Endothelial cell of umbilical vein (primary cell): ENCODE data around the gene VSIG1. TPM values are rescaled to one million over a fixed set of nuclear protein-coding genes. Genes with fewer than 3 reads are reported as not detected.

Experiments used
- BruUV-seq: library from RNA; stranded (reverse); fragments of 400-500 nt; replicated peaks from 2 replicates; lab custom pipeline; 2021; lab: Mats Ljungman, UMichigan
- CTCF ChIA-PET: fragments of 300-600, 350-600 bp; sonication (Branson Sonifier 250); formaldehyde crosslinking; loops from one replicate; lab custom pipeline; 2021; ENCODE audit warnings: antibody characterized with exemption, inconsistent platforms; lab: Charles Lee
- POLR2A ChIA-PET: fragments of 300-600, 350-600 bp; sonication (Branson Sonifier 250); formaldehyde crosslinking; loops from one replicate; lab custom pipeline; 2021; ENCODE audit warnings: antibody characterized with exemption, inconsistent platforms; lab: Charles Lee
- DNase-seq: peaks from one replicate; pipeline ENCODE4 v3.0.0-alpha.2; 2011; ENCODE audit warnings: low read depth, low spot score
- FAIRE-seq: peaks from 2 replicates; lab custom pipeline; 2011; peaks lifted over from hg19 to GRCh38; lab: Jason Lieb, UNC
- H2AFZ ChIP-seq: 2 replicates; pipeline ENCODE4 v1.6.0; 2012; ENCODE audit warnings: low read depth, low read length, control low read depth, inconsistent platforms
- H3K27ac ChIP-seq: 2 replicates; pipeline ENCODE4 v1.5.1; 2011; ENCODE audit warnings: low read depth, mild to moderate bottlenecking, control low read depth, low read length, moderate library complexity; ENCODE audit not compliant: insufficient read depth
- H3K27me3 ChIP-seq, 2 experiments: 2 replicates each; pipeline versions ENCODE4 v1.6.0 to v1.6.1; 2011; ENCODE audit warnings: low read length in 2 of 2, mixed read lengths in 1 of 2; ENCODE audit not compliant: control insufficient read depth in 2 of 2, insufficient read depth in 2 of 2
- H3K36me3 ChIP-seq, 2 experiments: 2 replicates in 1 of 2; 3 replicates in 1 of 2; pipeline ENCODE4 v1.5.1; 2011; ENCODE audit warnings: low read length in 2 of 2, mild to moderate bottlenecking in 1 of 2, moderate library complexity in 1 of 2; ENCODE audit not compliant: control insufficient read depth in 2 of 2, insufficient read depth in 2 of 2; ENCODE audit errors: extremely low read depth in 1 of 2
- H3K4me1 ChIP-seq: 3 replicates; pipeline ENCODE4 v1.5.1; 2011; ENCODE audit warnings: mild to moderate bottlenecking, low read length; ENCODE audit not compliant: control insufficient read depth, insufficient read depth; ENCODE audit errors: extremely low read depth
- H3K4me2 ChIP-seq: 2 replicates; pipeline ENCODE4 v1.6.1; 2011; ENCODE audit warnings: low read length, control low read depth, mixed read lengths; ENCODE audit not compliant: insufficient read depth
- H3K4me3 ChIP-seq, 3 experiments: fragments of 200-600 bp in 1 of 3; sonication (generic), shearing (Covaris generic) in 1 of 3; replicated peaks in 1 of 3; 2 replicates each; pipeline ENCODE4 v1.5.1; 2011 to 2016; ENCODE audit warnings: control low read depth in 3 of 3, low read length in 3 of 3, mild to moderate bottlenecking in 2 of 3, inconsistent platforms in 1 of 3, low read depth in 1 of 3, moderate library complexity in 1 of 3; ENCODE audit not compliant: insufficient read depth in 1 of 3
- H3K79me2 ChIP-seq: 2 replicates; pipeline ENCODE4 v1.6.0; 2012; ENCODE audit warnings: low read length, inconsistent platforms; ENCODE audit not compliant: control insufficient read depth, insufficient read depth
- H3K9ac ChIP-seq: replicated peaks from 2 replicates; pipeline ENCODE3; 2011; ENCODE audit warnings: low read length, control low read depth; ENCODE audit not compliant: insufficient read depth; ENCODE audit errors: extremely low read depth
- H3K9me1 ChIP-seq: replicated peaks from 3 replicates; pipeline ENCODE4 v1.6.0; 2011; ENCODE audit warnings: mild to moderate bottlenecking, low read length; ENCODE audit not compliant: control insufficient read depth, insufficient read depth; ENCODE audit errors: extremely low read depth
- H3K9me3 ChIP-seq: replicated peaks from 2 replicates; pipeline ENCODE4 v1.5.1; 2012; ENCODE audit warnings: low read length, inconsistent platforms; ENCODE audit not compliant: control insufficient read depth, insufficient read depth
- H4K20me1 ChIP-seq: replicated peaks from 2 replicates; pipeline ENCODE3; 2011; ENCODE audit warnings: mild to moderate bottlenecking, low read length; ENCODE audit not compliant: control insufficient read depth, insufficient read depth; ENCODE audit errors: extremely low read depth
- CTCF ChIP-seq, 2 donors: IDR thresholded peaks; 1 replicate in 1 of 2; 2 replicates in 1 of 2; pipeline ENCODE4 v1.5.1; 2011; ENCODE audit warnings: low read length in 2 of 2, mild to moderate bottlenecking in 2 of 2, moderate library complexity in 2 of 2, control low read depth in 1 of 2, inconsistent platforms in 1 of 2, low read depth in 1 of 2; ENCODE audit not compliant: insufficient read depth in 1 of 2; ENCODE audit errors: extremely low read depth in 1 of 2
- EZH2 ChIP-seq: IDR thresholded peaks from 2 replicates; pipeline ENCODE4 v1.6.1; 2012; ENCODE audit warnings: borderline replicate concordance, low read depth, mild to moderate bottlenecking, moderate library complexity, low read length, inconsistent platforms; ENCODE audit not compliant: severe bottlenecking
- FOS ChIP-seq: IDR thresholded peaks from 2 replicates; pipeline ENCODE4 v1.6.1; 2011; ENCODE audit warnings: mild to moderate bottlenecking, low read length, moderate library complexity, borderline replicate concordance; ENCODE audit not compliant: insufficient read depth
- GATA2 ChIP-seq: IDR thresholded peaks from 2 replicates; pipeline ENCODE4 v1.7.0; 2011; ENCODE audit warnings: low read depth, mild to moderate bottlenecking, moderate library complexity, mixed read lengths, low read length; ENCODE audit not compliant: insufficient read length, insufficient read depth
- JUN ChIP-seq: IDR thresholded peaks from 2 replicates; pipeline ENCODE4 v1.6.1; 2011; ENCODE audit warnings: borderline replicate concordance, low read depth; ENCODE audit not compliant: insufficient read length, insufficient read depth
- MAX ChIP-seq: IDR thresholded peaks from 2 replicates; pipeline ENCODE4 v1.6.1; 2011; ENCODE audit not compliant: insufficient read depth, insufficient read length
- MYC ChIP-seq: IDR thresholded peaks from one replicate; pipeline ENCODE4 v1.6.1; 2011; ENCODE audit warnings: mild to moderate bottlenecking, low read depth, low read length
- POLR2A ChIP-seq: IDR thresholded peaks from 2 replicates; pipeline ENCODE4 v1.6.1; 2012; ENCODE audit warnings: low read depth, mild to moderate bottlenecking, control low read depth, low read length
- POLR2AphosphoS5 ChIP-seq: IDR thresholded peaks from 2 replicates; pipeline ENCODE4 v1.6.1; 2012; ENCODE audit warnings: low read depth, mild to moderate bottlenecking, control low read depth, low read length, moderate library complexity; ENCODE audit not compliant: insufficient read depth
- dilution Hi-C: fragments of 300-500 bp; cut with MboI; formaldehyde crosslinking; loops from one replicate; pipeline ENCODE4 v1.15.0; 2019; ENCODE audit warnings: low sequenced_read_pairs; ENCODE audit not compliant: extremely low pct_ligation_motif_present
- intact Hi-C: fragments of 100-400 bp; cut with micrococcal nuclease; formaldehyde crosslinking; loops from one replicate; pipeline ENCODE4 v1.10.0; 2022
- polyA plus RNA-seq, 4 experiments: library from polyadenylated mRNA; depleted of rRNA in 3 of 4; stranded (reverse) in 3 of 4; unstranded in 1 of 4; fragments of >200 nt; gene quantifications; 2 replicates each; pipeline versions ENCODE4 v1.2.1 to v1.2.3, GENCODE V29; 2011 to 2012; ENCODE audit warnings: missing spikeins in 1 of 4
- total RNA-seq: library from RNA; stranded (reverse); gene quantifications from 2 replicates; pipeline ENCODE4 v1.2.3, GENCODE V29; 2021

Gene VSIG1
- total and polyA plus RNA-seq, 2 donors (not counting 3 experiments of a cell fraction or from before 2014, with no cell fraction given): 1.5 to 2.1 TPM

- no peak for DNase-seq
- peak overlapping the region; percentile 27 for H3K27ac ChIP-seq
- no peaks in the 10 kb centered on the region for H3K36me3 ChIP-seq
- no peaks in the 10 kb centered on the region for H3K9me3 ChIP-seq
- no peak overlapping the region for H3K4me2 ChIP-seq
- no peak overlapping the region for H2AFZ ChIP-seq
- intact Hi-C loops (no loop called here), dilution Hi-C loops (no loop called here)
- ChIA-PET CTCF (interaction anchor here (5.7 kb wide), 1 partner anchor 51 kb away, joined by 38 read pairs; no protein-coding TSS in a partner anchor), POLR2A (no interaction called here)
- H3K79me2 ChIP-seq: peaks cover 38% of the 10 kb centered on the region
- no peaks in the 10 kb centered on the region for H3K9me1 ChIP-seq
- peaks cover 15% of the 10 kb centered on the region for H3K4me1 ChIP-seq
- no peaks in the 10 kb centered on the region for H3K27me3 ChIP-seq
- no peak for FAIRE-seq
- no peak overlapping the region for H3K4me3 ChIP-seq
- no peak for TF ChIP-seq MAX
- no peak for TF ChIP-seq JUN
- no peak for TF ChIP-seq CTCF (IDR thresholded peaks at IDR 0.05; ENCODE audit: extremely low read depth in 1 of 2, insufficient read depth in 1 of 2, low read depth in 1 of 2, low read length in 2 of 2)
- no peak for TF ChIP-seq POLR2AphosphoS5
- TF ChIP-seq GATA2: no peak
- no peak for TF ChIP-seq FOS
- no peak for TF ChIP-seq EZH2
- TF ChIP-seq MYC: no peak
- TF ChIP-seq POLR2A: no peak
- H3K9ac ChIP-seq: no peak overlapping the region
- no TSS peak for BruUV-seq
- H4K20me1 ChIP-seq: no peaks in the 10 kb centered on the region
These were observed 42.9 kb downstream of the VSIG1 start for GRCh38 chrX:108087792-108088191.
